Upper lobe of left lung (tissue), 6 donors: Measurements from ENCODE around the gene THAP9. TPM values are rescaled to one million over a fixed set of nuclear protein-coding genes. Genes with fewer than 3 reads are reported as not detected.

Experiments
- ATAC-seq, 2 donors: fragments of 200-7000 bp; cut with Tn5 transposase; one replicate each; pipeline ENCODE4 v1.9.1; 2022; ENCODE audit warnings: mild to moderate bottlenecking in 2 of 2, moderate library complexity in 2 of 2; ENCODE audit not compliant: low FRiP score in 2 of 2
- DNase-seq, 2 donors: peaks; one replicate each; pipeline ENCODE4 v3.0.0-alpha.2; 2019 to 2020
- H3K27ac ChIP-seq, 4 donors: fragments of 200-600 bp; sonication (generic); one replicate each; pipeline ENCODE4 v1.5.1; 2016 to 2019
- H3K27me3 ChIP-seq, 4 donors: fragments of 200-600 bp; sonication (generic); one replicate each; pipeline ENCODE4 v1.5.1; 2017 to 2019
- H3K36me3 ChIP-seq, 4 donors: fragments of 200-600 bp; sonication (generic); one replicate each; pipeline ENCODE4 v1.5.1; 2016 to 2019
- H3K4me1 ChIP-seq, 4 donors: fragments of 200-600 bp; sonication (generic); one replicate each; pipeline ENCODE4 v1.5.1; 2018 to 2019
- H3K4me3 ChIP-seq, 4 donors: fragments of 200-600 bp; sonication (generic); one replicate each; pipeline ENCODE4 v1.5.1; 2017 to 2019; ENCODE audit warnings: mild to moderate bottlenecking in 2 of 4, moderate library complexity in 1 of 4
- H3K9me3 ChIP-seq, 4 donors: fragments of 200-600 bp; sonication (generic); one replicate each; pipeline ENCODE4 v1.5.1; 2018 to 2019
- CTCF ChIP-seq, 6 experiments: fragments of 450-650 bp in 4 of 6; fragments of 200-600 bp in 2 of 6; sonication (generic) in 2 of 6; IDR thresholded peaks; one replicate each; pipeline ENCODE4 v1.5.1; 2016 to 2019; ENCODE audit warnings: antibody characterized with exemption in 6 of 6
- EP300 ChIP-seq, 4 donors: sonication (generic); formaldehyde crosslinking; IDR thresholded peaks; one replicate each; pipeline ENCODE4 v1.5.1; 2017; ENCODE audit warnings: antibody characterized with exemption in 4 of 4, control low read depth in 2 of 4
- POLR2A ChIP-seq, 4 donors: fragments of 450-650 bp; IDR thresholded peaks; one replicate each; pipeline ENCODE4 v1.5.1; 2016 to 2017; ENCODE audit warnings: antibody characterized with exemption in 4 of 4, mild to moderate bottlenecking in 2 of 4
- POLR2AphosphoS5 ChIP-seq, 2 donors: sonication (generic); formaldehyde crosslinking; IDR thresholded peaks; one replicate each; pipeline ENCODE4 v1.5.1; 2017; ENCODE audit warnings: antibody characterized with exemption in 2 of 2
- WGBS, 2 donors: methylation state at CpG; one replicate each; pipeline ENCODE4 v1.1.5; 2017 to 2018; 5-methylcytosine and 5-hydroxymethylcytosine counted together
- total RNA-seq, 6 donors: library from RNA; depleted of rRNA in 4 of 6; stranded (reverse); fragments of >200 nt in 4 of 6; gene quantifications; one replicate each; pipeline versions ENCODE4 v1.1.0 to v1.2.1, GENCODE V29; 2016 to 2021
- donor health status: DM: no; HTN: no; CAD: no; lungs with moderate emphysema.
- donor health status: DM: no; HTN: yes; CAD: no; lungs with severe emphysema.

Gene THAP9
- total RNA-seq, 6 donors from 2014 or later: 2.0 to 4.5 (median 3.1) TPM

- DNase-seq (no peak), ATAC-seq (no peak)
- Histone ChIP-seq H3K4me1 (no peaks in the 10 kb centered on the region), H3K27me3 (no peaks in the 10 kb centered on the region), H3K4me3 (no peak overlapping the region), H3K9me3 (no peaks in the 10 kb centered on the region), H3K36me3 (peaks cover 0 to 18% (median 3%) of the 10 kb centered on the region in 4 donors), H3K27ac (no peak overlapping the region)
- TF ChIP-seq CTCF (IDR thresholded peaks at IDR 0.05) (no peak), EP300 (IDR thresholded peaks at IDR 0.05) (no peak), POLR2A (IDR thresholded peaks at IDR 0.05) (no peak), POLR2AphosphoS5 (IDR thresholded peaks at IDR 0.05) (no peak)
- 83 to 96% methylated on average over 2 of the region's 2 CpGs for WGBS, 2 donors
Measured at GRCh38 chr4:82919386-82919785, 18.9 kb downstream of the THAP9 start.

- no peak for ATAC-seq
- H3K9me3 ChIP-seq: no peaks in the 10 kb centered on the region
Measured at GRCh38 chr4:82921795-82922194, 21.3 kb downstream of the THAP9 start.

GRCh38 chr4:82930848-82931755, 30.6 kb downstream of the THAP9 start:
- no peaks in the 10 kb centered on the region for H3K4me1 ChIP-seq
- H3K9me3 ChIP-seq: no peaks in the 10 kb centered on the region
- peaks cover 3 to 40% (median 12%) of the 10 kb centered on the region in 4 donors for H3K36me3 ChIP-seq
- DNase-seq: no peak
- H3K4me3 ChIP-seq: no peak overlapping the region
- no peak for ATAC-seq
- H3K27me3 ChIP-seq: no peaks in the 10 kb centered on the region
- 82 to 91% methylated on average over 5 of the region's 5 CpGs for WGBS, 2 donors
- TF ChIP-seq CTCF (IDR thresholded peaks at IDR 0.05) (no peak), POLR2AphosphoS5 (IDR thresholded peaks at IDR 0.05) (no peak), POLR2A (IDR thresholded peaks at IDR 0.05) (no peak), EP300 (IDR thresholded peaks at IDR 0.05) (no peak)
- no peak overlapping the region for H3K27ac ChIP-seq

More at GRCh38 chr4:82921795-82922194, 21.3 kb downstream of the THAP9 start:
- H3K36me3 ChIP-seq: peaks cover 0 to 22% (median 3%) of the 10 kb centered on the region in 4 donors
- no peaks in the 10 kb centered on the region for H3K27me3 ChIP-seq
- H3K4me3 ChIP-seq: no peak overlapping the region
- H3K27ac ChIP-seq: no peak overlapping the region
- TF ChIP-seq CTCF (IDR thresholded peaks at IDR 0.05) (no peak), POLR2A (IDR thresholded peaks at IDR 0.05) (no peak), EP300 (IDR thresholded peaks at IDR 0.05) (no peak), POLR2AphosphoS5 (IDR thresholded peaks at IDR 0.05) (no peak)
- H3K4me1 ChIP-seq: no peaks in the 10 kb centered on the region
- no peak for DNase-seq

- DNase-seq: no peak
- Histone ChIP-seq H3K4me1 (no peaks in the 10 kb centered on the region), H3K36me3 (peaks cover 15 to 63% (median 27%) of the 10 kb centered on the region in 4 donors), H3K27me3 (no peaks in the 10 kb centered on the region), H3K27ac (no peak overlapping the region), H3K9me3 (no peaks in the 10 kb centered on the region), H3K4me3 (no peak overlapping the region)
- no peak for ATAC-seq
- TF ChIP-seq EP300 (IDR thresholded peaks at IDR 0.05) (no peak), POLR2AphosphoS5 (IDR thresholded peaks at IDR 0.05) (no peak), POLR2A (IDR thresholded peaks at IDR 0.05) (no peak), CTCF (IDR thresholded peaks at IDR 0.05) (no peak)
Measured at GRCh38 chr4:82934441-82934840, 33.9 kb downstream of the THAP9 start.
